Activated CD8-positive, alpha-beta memory T cell treated with anti-CD3 and anti-CD28 coated beads for 36 hours (primary cell): ENCODE measurements around the gene FOXC2. TPM values are rescaled to one million over a fixed set of nuclear protein-coding genes. Genes with fewer than 3 reads are reported as not detected.

ENCODE experiments used
- CTCF ChIA-PET: fragments of 350-600 bp; sonication (Branson Sonifier 250); formaldehyde crosslinking; loops from one replicate; lab custom pipeline; 2021; ENCODE audit warnings: antibody characterized with exemption; lab: Charles Lee
- POLR2A ChIA-PET: fragments of 350-600 bp; sonication (Branson Sonifier 250); formaldehyde crosslinking; loops from one replicate; lab custom pipeline; 2021; ENCODE audit warnings: antibody characterized with exemption; lab: Charles Lee
- total RNA-seq, 2 experiments: library from RNA; stranded (reverse); gene quantifications; one replicate each; pipeline ENCODE4 v1.2.3, GENCODE V29; 2021

Gene FOXC2
- total RNA-seq, 2 experiments from 2014 or later, result not detected

DNA sequence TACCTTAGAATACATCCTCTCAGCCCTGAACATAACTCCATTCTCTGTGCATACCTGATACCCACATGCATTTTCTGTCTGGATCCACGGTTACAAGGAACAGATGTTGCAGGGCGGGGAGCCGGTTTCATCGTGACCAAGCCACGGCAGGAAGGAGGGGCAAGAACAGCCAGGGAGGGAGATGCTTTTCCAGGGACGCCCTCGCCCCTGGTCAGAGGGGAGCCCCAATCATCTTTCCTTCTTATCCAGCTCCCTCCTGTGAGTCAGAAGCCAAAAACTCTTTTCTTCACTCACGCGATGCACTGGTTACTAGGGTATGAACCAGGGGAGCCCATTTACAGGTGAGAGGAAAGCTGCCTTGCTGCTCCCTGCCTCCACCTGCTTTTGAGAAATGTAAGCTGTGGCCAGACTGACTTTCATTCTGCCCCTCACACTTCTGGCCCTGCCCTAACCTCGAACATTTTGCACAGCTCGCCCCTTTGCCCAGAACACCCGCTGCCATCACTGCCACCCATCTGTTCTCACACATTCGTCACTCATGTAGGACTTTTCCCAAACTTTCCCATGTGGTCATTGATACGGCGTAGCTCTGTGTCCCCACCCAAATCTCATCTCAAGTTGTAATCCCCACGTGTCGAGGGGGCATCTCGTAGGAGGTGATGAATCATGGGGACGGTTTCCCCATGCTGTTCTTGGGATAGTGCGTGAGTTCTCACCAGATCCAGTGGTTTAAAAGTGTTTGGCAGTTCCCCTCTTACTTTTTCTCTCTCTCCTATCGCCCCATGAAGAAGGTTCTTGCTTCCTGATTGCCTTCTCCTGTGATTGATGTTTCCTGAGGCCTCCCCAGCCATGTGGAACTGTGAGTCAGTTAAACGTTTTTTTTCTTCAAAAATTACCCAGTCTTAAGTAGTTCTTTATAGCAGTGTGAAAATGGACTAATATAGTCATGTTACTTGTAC, 32.3 kb downstream of the FOXC2 start:
- ChIA-PET POLR2A (no interaction called here), CTCF (no interaction called here)

DNA sequence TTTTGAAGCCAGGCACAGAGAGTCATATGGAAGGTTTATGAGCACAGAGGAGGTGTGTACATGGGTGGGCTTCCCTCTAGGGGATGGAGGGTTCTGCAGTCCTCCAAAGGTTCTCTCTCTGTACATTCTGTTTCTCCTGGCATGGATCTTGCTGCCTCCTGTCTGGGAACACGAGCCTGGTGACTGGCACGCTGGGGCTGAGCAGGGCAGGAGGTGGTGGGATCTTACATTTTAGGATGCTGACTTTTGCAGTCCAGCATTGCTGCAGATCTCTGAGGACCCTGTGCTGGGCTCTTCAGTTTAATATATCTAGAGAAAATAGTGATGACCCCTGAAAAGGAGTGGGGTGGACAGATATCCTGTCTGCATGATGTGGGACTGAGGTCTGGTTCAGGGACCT, 34.7 kb downstream of the FOXC2 start:
- POLR2A ChIA-PET, result no interaction called here
- CTCF ChIA-PET, result no interaction called here

DNA sequence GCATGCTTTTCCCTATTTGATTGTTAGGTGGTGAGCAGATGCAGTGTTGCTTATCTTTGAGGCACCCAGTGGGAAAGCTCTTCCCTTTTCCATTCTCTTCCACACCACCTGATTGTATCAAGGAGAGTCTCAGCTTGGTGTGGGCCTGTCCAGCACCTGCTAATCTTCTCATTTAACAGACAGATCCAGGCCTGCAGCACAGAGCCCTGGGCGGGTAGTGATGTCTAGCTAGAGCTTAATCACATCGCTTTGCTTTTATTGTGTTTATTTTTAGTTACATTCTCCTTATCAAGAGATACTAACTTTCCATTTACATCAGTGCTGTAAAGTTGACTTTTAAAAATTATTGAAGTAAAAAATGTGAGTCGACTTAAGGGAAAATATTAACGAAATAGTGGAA, 35.9 kb downstream of the FOXC2 start:
- ChIA-PET POLR2A (no interaction called here), CTCF (no interaction called here)

DNA sequence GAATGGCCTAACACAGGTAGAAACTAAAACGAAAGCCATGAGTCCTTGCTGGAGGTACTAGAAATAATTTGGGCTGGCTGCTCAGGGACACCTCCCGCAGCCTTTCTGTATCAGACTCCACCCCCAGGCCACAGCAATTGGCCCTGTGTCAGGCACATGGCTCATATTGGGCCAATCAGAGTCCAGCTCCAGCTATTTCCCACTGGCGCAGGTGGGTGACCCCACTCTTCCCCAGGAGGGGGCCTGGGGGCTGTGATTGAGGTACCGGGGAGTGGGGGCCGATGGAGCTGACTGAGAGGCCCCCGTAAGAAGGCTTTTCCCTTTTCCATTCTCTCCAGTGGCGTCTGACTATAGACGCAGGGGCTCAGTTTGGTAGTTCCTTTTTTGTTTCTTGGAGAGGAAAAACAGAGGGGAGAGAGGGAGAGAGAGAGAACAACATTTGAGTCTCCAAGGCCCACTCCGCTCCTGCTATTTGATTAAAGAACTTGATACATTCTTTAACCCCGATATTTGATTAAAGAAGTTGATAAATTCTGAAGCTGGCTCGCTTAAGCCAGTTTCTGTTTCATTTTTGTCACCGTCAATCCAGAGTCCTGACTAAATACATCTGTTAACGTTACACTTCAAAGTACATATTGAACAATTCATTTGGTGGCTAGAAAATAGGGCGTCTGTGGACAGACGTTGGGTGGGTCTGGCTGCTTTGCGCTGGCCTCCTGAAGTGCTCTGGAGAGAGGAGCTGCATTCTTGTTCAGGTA, 38.0 kb downstream of the FOXC2 start:
- ChIA-PET CTCF (no interaction called here), POLR2A (no interaction called here)

DNA sequence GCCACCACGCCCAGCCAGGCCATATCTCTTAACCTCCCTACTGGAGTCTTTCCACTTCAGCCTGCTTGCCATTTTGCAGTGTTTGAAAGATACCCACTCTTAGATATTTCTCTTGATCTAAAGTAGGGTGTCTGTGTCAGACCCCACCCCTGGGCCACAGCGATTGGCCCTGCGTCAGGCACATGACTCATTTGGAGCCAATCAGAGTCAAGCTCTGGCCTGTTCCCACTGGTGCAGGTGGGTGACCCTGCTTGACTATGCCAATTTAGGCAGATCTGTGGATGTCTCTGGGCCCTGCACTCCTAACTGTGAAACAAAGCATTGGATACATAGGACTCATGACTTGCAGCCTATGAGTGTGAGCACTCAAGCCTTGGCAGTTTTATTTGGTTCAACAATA, 39.3 kb downstream of the FOXC2 start:
- ChIA-PET CTCF (no interaction called here), POLR2A (no interaction called here)

DNA sequence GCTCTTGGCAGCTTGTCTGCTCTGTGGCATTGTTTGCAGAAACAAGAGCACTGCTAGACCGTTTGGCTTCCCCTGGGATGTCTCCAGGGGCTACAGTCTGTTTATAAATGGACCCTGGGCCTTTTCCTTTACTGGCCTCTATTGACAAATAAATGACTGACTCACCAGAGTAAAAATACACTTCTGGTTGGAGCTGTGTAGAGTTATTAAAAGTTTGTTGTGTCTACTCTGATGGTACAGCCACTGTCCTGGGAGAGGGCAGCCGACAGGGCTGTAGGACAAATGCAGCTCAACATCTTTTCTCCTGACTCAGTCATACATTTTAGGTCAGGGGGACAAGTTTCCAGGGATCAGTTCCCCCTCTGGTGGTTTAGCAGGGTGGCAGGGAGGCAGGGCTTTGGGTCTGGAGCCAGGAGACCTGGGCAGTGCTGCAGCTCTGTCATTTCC, 41.7 kb downstream of the FOXC2 start:
- ChIA-PET CTCF (no interaction called here), POLR2A (no interaction called here)

DNA sequence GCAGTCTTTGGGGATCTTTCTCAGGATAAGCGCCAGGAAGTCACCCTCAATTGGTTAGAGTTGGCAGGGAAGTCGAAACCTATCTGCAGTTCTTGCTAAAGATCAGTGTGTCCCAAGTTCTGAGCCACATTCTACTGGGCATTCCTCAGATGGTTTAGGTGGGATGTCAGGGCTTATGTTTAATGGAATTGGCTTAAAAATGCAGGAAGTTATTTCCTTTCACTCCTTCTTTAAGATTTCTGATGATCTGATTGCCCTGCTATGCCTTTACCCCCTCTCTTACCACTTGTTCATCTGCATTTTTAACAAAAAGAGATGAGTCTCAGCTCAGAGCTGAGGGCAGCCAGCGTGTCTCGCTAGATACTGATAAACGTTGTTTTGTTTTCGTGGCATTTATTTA, 42.5 kb downstream of the FOXC2 start:
- POLR2A ChIA-PET, result no interaction called here

DNA sequence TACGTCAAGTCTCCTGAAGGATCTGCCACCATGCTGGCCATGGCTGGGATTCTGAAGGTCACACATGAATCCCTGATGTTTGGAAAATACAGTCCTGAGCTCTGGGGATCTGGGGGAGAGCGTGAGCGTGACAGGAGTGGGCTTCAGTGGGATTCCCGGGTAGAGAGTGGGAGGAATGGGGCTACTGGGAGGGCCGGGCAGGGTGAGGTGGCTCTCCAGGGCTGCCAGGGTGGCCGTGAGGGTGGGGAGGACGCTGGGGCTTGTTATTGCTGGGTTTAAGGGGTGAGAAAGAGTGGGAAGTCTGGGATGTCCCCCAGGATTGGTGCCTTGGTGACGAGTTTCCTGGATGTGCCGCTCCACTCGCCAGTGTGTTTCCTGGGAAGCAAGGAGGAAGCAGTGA, 43.0 kb downstream of the FOXC2 start:
- POLR2A ChIA-PET, result no interaction called here
- CTCF ChIA-PET, result no interaction called here

More for the DNA sequence above, 42.5 kb downstream of the FOXC2 start:
- CTCF ChIA-PET, result no interaction called here

DNA sequence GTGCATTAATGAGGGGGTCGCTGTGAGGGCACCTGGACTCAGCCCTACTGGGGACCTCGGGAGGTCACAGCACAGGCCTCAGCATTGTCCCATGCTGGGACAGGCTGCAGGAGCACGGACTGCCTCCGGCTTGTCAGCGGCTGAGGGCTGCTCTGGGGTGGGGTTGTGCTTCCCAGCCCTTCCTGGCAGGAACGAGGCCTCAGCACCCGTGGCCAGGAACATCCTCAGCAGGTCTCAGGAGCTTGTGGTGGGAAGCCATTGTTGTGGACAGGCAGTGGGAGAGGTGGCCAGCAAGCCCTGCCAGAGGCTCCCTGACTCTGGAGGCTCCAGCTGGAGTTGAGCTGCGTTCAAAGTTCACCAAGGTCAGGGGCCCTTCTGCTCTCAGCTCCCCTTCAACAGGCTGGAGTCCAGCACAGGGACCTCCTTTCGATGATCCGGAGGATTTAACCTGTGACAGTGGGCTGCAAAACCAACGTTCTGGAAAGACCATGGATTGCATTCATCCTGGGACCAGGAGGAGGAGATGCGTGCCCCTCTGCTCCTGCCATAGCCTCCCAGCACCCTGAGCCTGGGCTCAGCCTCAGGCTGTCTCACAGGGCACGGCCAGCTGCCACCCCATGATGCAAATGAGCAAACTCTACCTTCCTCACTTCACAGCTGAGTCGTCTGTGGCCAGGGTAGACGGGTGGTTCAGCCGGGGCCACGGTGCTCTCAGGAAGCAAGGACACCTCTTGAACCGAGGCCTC, 44.3 kb downstream of the FOXC2 start:
- CTCF ChIA-PET, result no interaction called here
- POLR2A ChIA-PET, result no interaction called here

DNA sequence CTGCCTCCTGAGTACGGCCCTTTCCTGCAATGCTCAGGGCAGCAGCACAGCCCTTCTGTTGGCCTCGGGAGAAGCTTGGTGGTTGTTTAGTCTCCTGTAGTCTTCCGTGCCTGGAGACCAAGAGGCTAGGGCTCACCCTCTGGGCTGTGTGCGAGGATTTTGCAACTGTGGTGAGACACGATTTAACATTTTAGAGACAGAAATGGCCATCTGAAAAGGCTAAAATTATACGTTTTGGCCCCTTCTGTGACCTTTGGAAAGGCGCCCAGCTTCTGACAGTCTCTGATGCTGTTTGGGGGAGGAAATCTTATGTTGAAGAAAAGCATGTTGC, 44.9 kb downstream of the FOXC2 start:
- POLR2A ChIA-PET, result no interaction called here
- CTCF ChIA-PET, result no interaction called here

DNA sequence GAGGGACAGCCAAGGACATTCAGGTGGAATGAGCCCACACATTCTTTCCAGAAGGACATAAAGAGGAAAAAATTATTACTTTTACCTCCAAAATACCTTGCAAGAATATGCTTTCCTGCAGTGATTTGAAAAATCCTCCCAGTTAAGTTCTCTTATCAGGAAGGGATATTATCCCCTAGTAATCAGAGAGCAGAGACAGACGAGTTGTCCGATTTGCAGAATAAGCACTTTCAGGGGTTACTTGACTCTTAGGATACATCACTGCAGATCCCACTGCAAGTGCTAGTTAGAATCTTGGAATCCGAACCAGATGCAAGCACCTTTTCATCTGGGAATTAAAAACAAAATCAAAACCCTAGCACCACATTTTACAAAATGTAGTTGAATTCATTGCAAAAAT, 45.3 kb downstream of the FOXC2 start:
- ChIA-PET POLR2A (no interaction called here), CTCF (no interaction called here)

DNA sequence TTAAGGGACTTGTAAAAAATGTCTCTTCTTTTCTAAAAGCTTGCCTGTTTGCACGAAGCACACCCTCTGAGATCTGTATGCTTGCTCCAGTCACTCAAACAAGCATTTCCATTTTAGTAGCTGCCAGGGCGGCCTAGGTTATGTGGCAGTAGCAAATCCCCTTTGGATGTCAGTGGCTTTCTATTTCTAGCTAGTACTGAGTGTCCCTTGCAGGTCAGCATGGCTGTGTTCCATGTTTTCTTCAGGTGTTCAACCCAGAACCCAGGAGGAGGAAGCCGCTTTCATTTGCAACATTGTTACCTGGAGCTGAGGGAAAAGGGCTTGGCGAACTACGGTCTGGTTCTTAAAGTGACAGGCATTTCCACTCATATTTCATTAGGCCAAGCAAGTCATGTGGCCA, 48.1 kb downstream of the FOXC2 start:
- CTCF ChIA-PET, result no interaction called here
- POLR2A ChIA-PET, result no interaction called here

DNA sequence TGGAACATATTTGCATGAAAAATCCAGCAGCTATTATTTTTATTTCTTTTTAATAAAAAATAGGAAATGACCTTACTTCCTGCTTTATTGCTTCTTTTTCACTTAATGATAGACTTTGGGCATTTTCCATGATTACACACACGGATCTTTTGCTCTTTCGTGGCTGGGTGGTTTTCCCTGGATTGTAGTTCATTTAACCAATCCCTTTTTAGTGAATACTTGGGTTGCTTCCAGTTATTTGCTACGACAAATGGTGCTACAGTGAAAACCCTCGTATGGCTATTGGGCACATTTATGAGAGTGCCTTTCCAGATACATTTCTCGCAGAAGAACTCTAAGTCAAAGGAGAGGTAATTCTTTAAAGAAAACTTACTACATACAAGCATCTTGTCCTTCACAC, 50.3 kb downstream of the FOXC2 start:
- POLR2A ChIA-PET, result no interaction called here
- CTCF ChIA-PET, result no interaction called here

DNA sequence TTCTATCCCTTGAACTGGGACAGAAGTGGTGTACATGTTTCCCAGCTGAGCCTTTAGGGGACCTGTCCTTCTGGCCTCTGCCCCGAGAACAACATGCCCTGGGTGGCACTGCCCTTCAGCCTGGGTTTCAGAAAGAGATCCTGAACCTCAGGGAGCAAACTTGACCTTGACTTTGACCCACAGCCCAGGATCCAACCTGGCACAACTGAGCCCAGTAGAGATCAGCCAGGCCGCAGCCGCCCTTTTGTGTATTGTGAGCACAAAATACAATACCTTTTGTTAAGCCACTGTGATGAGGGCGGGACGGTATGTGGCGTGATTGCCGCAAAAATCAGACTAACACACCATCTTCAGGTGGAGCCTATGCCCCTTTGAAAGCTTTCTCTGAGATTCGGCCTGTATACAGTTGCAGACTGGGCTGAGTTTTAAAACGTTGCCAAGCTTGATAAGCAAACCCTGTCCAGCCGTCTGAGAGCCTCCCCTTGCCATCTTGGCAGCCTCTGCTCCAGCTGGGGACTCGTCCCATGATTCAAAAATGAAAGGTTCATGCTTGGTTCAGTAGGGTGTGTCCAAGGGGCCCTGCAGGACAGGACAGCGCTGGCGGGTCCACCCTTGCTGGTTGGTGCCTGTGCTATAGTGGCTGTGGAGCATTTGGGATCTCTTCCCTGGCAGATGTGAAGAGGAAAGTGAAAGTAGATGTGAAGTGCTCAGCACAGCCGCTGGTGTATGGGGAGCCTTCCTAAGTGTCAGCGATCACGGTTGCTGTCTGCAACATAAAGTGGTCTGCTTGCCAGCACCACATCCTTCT, 52.0 kb downstream of the FOXC2 start:
- ChIA-PET POLR2A (no interaction called here), CTCF (no interaction called here)

Other genes starting within 250 kb of the FOXC2 start
- gene FOXF1, start 56.3 kb upstream of the FOXC2 start, total RNA-seq, result not detected
- 10 to 100 TPM; 22.6 to 25.0 TPM for gene MTHFSD, start 11.6 kb upstream of the FOXC2 start, total RNA-seq
- not detected for gene FOXL1, start 11.7 kb downstream of the FOXC2 start, total RNA-seq